Brain microvascular endothelial cell (primary cell): ENCODE results near the gene SLC66A2.

Source experiments
- DNase-seq: peaks from one replicate; pipeline ENCODE4 v3.0.0-alpha.2; 2020
- H3K27ac ChIP-seq: fragments of 250-450 bp; sonication (Bioruptor Pico); 2 replicates; pipeline ENCODE4 v1.5.1; 2020; ENCODE audit warnings: mild to moderate bottlenecking, moderate library complexity
- H3K27me3 ChIP-seq: fragments of 250-450 bp; sonication (Bioruptor Pico); replicated peaks from 2 replicates; pipeline ENCODE4 v1.5.1; 2020; ENCODE audit warnings: mild to moderate bottlenecking
- H3K36me3 ChIP-seq: fragments of 250-450 bp; sonication (Bioruptor Pico); replicated peaks from 2 replicates; pipeline ENCODE4 v1.5.1; 2020; ENCODE audit warnings: mild to moderate bottlenecking
- H3K4me3 ChIP-seq: 2 replicates; pipeline ENCODE4 v1.5.1; 2011; ENCODE audit warnings: low read depth, mild to moderate bottlenecking, control low read depth, low read length, moderate library complexity
- CTCF ChIP-seq: IDR thresholded peaks from 2 replicates; pipeline ENCODE4 v1.5.1; 2011; ENCODE audit warnings: low read depth, mild to moderate bottlenecking, moderate library complexity, low read length, control low read depth, inconsistent platforms; ENCODE audit errors: missing control alignments
- in situ Hi-C: cut with HindIII; loops from 2 replicates; pipeline ENCODE4 v1.10.0; 2017; ENCODE audit warnings: low sequenced_read_pairs, low pct_ligation_motif_present

SLC66A2 gene

GRCh38 chr18:79914614-79915160 lies 36.8 kb downstream of the SLC66A2 start:
- Histone ChIP-seq H3K27me3 (no peaks in the 10 kb centered on the region), H3K4me3 (no peak overlapping the region), H3K36me3 (peaks cover 14% of the 10 kb centered on the region), H3K27ac (no peak overlapping the region)
- in situ Hi-C loops, result no loop called here
- DNase-seq, result no peak
- TF ChIP-seq CTCF, result no peak

- Histone ChIP-seq H3K36me3 (peaks cover 8% of the 10 kb centered on the region), H3K4me3 (no peak overlapping the region), H3K27ac (no peak overlapping the region), H3K27me3 (no peaks in the 10 kb centered on the region)
- DNase-seq, result no peak
- TF ChIP-seq CTCF, result no peak
- in situ Hi-C loops, result no loop called here
Observed at GRCh38 chr18:79912994-79913831, 38.2 kb downstream of the SLC66A2 start.

GRCh38 chr18:79912409-79912991 lies 39.0 kb downstream of the SLC66A2 start:
- in situ Hi-C loops, result no loop called here
- H3K27me3 ChIP-seq, result no peaks in the 10 kb centered on the region
- TF ChIP-seq CTCF, result no peak
- DNase-seq, result peak; percentile 66
- H3K36me3 ChIP-seq, result peaks cover 7% of the 10 kb centered on the region
- no peak overlapping the region for H3K4me3 ChIP-seq
- no peak overlapping the region for H3K27ac ChIP-seq

GRCh38 chr18:79911344-79912270 lies 39.8 kb downstream of the SLC66A2 start:
- H3K27ac ChIP-seq, result no peak overlapping the region
- TF ChIP-seq CTCF, result no peak
- in situ Hi-C loops, result no loop called here
- peaks cover 4% of the 10 kb centered on the region for H3K36me3 ChIP-seq
- H3K4me3 ChIP-seq, result no peak overlapping the region
- H3K27me3 ChIP-seq, result no peaks in the 10 kb centered on the region
- no peak for DNase-seq

- no peak overlapping the region for H3K27ac ChIP-seq
- in situ Hi-C loops, result no loop called here
Observed at GRCh38 chr18:79910563-79911343, 40.7 kb downstream of the SLC66A2 start.

More at GRCh38 chr18:79910563-79911343, 40.7 kb downstream of the SLC66A2 start:
- Histone ChIP-seq H3K4me3 (no peak overlapping the region), H3K27me3 (no peaks in the 10 kb centered on the region), H3K36me3 (no peaks in the 10 kb centered on the region)
- no peak for DNase-seq
- no peak for TF ChIP-seq CTCF
